Lower leg skin (tissue), 4 donors: ENCODE data around the gene PIK3R1. TPM values are rescaled to one million over a fixed set of nuclear protein-coding genes. Genes with fewer than 3 reads are reported as not detected.

Source experiments
- DNase-seq, 2 donors: peaks; one replicate each; pipeline ENCODE4 v3.0.0-alpha.2; 2019; ENCODE audit warnings: low spot score in 2 of 2
- H3K4me3 ChIP-seq: fragments of 200-600 bp; sonication (generic); 2 replicates; pipeline ENCODE4 v1.5.1; 2017; ENCODE audit warnings: mild to moderate bottlenecking, low read depth; ENCODE audit not compliant: poor library complexity, severe bottlenecking
- CTCF ChIP-seq, 3 donors: fragments of 450-650 bp; IDR thresholded peaks; one replicate each; pipeline ENCODE4 v1.5.1; 2016; ENCODE audit warnings: antibody characterized with exemption in 3 of 3, mild to moderate bottlenecking in 3 of 3, moderate library complexity in 2 of 3
- POLR2A ChIP-seq, 2 donors: fragments of 450-650 bp; IDR thresholded peaks; one replicate each; pipeline ENCODE4 v1.6.1; 2016 to 2017; ENCODE audit warnings: antibody characterized with exemption in 2 of 2, mild to moderate bottlenecking in 1 of 2, moderate library complexity in 1 of 2
- WGBS, 2 donors: methylation state at CpG; one replicate each; pipeline ENCODE4 v1.1.5; 2018; 5-methylcytosine and 5-hydroxymethylcytosine counted together
- intact Hi-C: fragments of 100-400 bp; cut with DNase I; formaldehyde crosslinking; loops from one replicate; pipeline ENCODE4 v1.15.0; 2023; ENCODE audit warnings: low total_unique reads
- total RNA-seq, 4 donors: library from RNA; depleted of rRNA; stranded (reverse); fragments of >200 nt; gene quantifications; one replicate each; pipeline ENCODE4 v1.1.0, GENCODE V29; 2016

The PIK3R1 gene
- total RNA-seq, 4 donors from 2014 or later: 102 to 245 (median 137) TPM

GRCh38 chr5:68225188-68225910, 9.8 kb downstream of the PIK3R1 start:
- H3K4me3 ChIP-seq: no peak overlapping the region
- WGBS, 2 donors: 69 to 71% methylated on average over 12 of the region's 12 CpGs
- intact Hi-C loops: no loop called here
- TF ChIP-seq POLR2A (IDR thresholded peaks at IDR 0.05) (no peak), CTCF (IDR thresholded peaks at IDR 0.05) (no peak)
- peak; percentile 68 to 94 for DNase-seq

- no peak overlapping the region for H3K4me3 ChIP-seq
- intact Hi-C loops: no loop called here
- 82 to 87% methylated on average over 15 of the region's 15 CpGs for WGBS, 2 donors
- no peak for TF ChIP-seq POLR2A (IDR thresholded peaks at IDR 0.05)
- TF ChIP-seq CTCF (IDR thresholded peaks at IDR 0.05): no peak
- DNase-seq: no peak
Observed at GRCh38 chr5:68225911-68226545, 10.5 kb downstream of the PIK3R1 start.

- intact Hi-C loops: no loop called here
- 83% methylated on average over 8 of the region's 8 CpGs for WGBS, 2 donors
- TF ChIP-seq CTCF (IDR thresholded peaks at IDR 0.05) (no peak), POLR2A (IDR thresholded peaks at IDR 0.05) (no peak)
- H3K4me3 ChIP-seq: no peak overlapping the region
- DNase-seq: no peak
Observed at GRCh38 chr5:68226546-68227073, 11.1 kb downstream of the PIK3R1 start.

DNA sequence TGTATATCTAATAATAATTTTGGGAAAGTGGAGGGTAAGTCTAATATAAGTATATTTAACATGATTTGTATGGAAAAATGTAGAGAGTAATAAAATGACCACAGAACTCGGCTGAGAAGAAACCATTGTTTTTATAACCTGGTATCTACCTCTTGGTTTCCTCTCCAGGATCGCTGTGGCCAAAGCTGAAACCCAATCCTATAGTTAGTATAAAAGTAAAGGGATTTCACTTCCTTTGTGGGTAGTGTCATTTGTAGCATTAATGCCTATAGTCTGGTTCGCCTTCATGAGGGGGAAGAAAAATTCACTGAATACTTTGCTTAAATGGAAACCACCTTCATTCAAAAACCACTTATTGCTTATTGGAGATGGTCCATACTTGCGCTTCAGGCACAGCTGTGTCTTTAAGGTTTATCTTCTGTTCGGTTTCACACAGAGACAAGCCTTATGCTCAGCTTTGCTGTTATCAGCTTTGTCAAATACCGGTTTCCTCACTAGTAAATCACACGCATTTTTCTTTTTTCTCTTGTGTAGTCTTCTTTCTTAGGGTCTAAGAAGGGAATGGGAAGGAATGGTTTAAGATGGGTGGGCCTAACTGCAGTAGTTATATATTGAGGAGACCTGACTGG, 12.1 kb downstream of the PIK3R1 start:
- no peak for DNase-seq
- WGBS, 2 donors: 78 to 84% methylated on average over 7 of the region's 7 CpGs
- intact Hi-C loops: no loop called here
- H3K4me3 ChIP-seq: no peak overlapping the region
- no peak for TF ChIP-seq POLR2A (IDR thresholded peaks at IDR 0.05)
- TF ChIP-seq CTCF (IDR thresholded peaks at IDR 0.05): no peak

- TF ChIP-seq POLR2A (IDR thresholded peaks at IDR 0.05) (no peak), CTCF (IDR thresholded peaks at IDR 0.05) (no peak)
- WGBS, 2 donors: 56 to 65% methylated on average over 4 of the region's 4 CpGs
- H3K4me3 ChIP-seq: no peak overlapping the region
- no peak for DNase-seq
- intact Hi-C loops: no loop called here
Observed at GRCh38 chr5:68229416-68229815, 13.9 kb downstream of the PIK3R1 start.
